ENCODE data around the gene PCSK6.

The PCSK6 gene

GRCh38 chr15:101435761-101436160 is 53.7 kb downstream of the PCSK6 start:
- in situ Hi-C loops (cut with HindIII; ENCODE audit: low pct_ligation_motif_present, low sequenced_read_pairs): no loop called here
- no peak for TF ChIP-seq CTCF (IDR thresholded peaks at IDR 0.05; ENCODE audit: low read depth, low read length, missing control alignments)
- Histone ChIP-seq H3K27ac (no peak overlapping the region), H3K36me3 (replicated peaks) (no peaks in the 10 kb centered on the region), H3K4me3 (ENCODE audit: low read depth, low read length) (no peak overlapping the region), H3K27me3 (replicated peaks) (no peaks in the 10 kb centered on the region)
- no peak for DNase-seq

- in situ Hi-C loops (cut with HindIII; ENCODE audit: low pct_ligation_motif_present, low sequenced_read_pairs): no loop called here
- TF ChIP-seq CTCF (IDR thresholded peaks at IDR 0.05; ENCODE audit: low read depth, low read length, missing control alignments): no peak
- DNase-seq: no peak
- H3K36me3 ChIP-seq (replicated peaks): no peaks in the 10 kb centered on the region
- H3K27me3 ChIP-seq (replicated peaks): no peaks in the 10 kb centered on the region
- no peak overlapping the region for H3K4me3 ChIP-seq (ENCODE audit: low read depth, low read length)
- H3K27ac ChIP-seq: no peak overlapping the region
These were observed 55.2 kb downstream of the PCSK6 start for GRCh38 chr15:101434032-101434920.

- TF ChIP-seq CTCF (IDR thresholded peaks at IDR 0.05; ENCODE audit: low read depth, low read length, missing control alignments): no peak
- no peak for DNase-seq
- in situ Hi-C loops (cut with HindIII; ENCODE audit: low pct_ligation_motif_present, low sequenced_read_pairs): no loop called here
- no peaks in the 10 kb centered on the region for H3K36me3 ChIP-seq (replicated peaks)
- peaks cover 4% of the 10 kb centered on the region for H3K27me3 ChIP-seq (replicated peaks)
- H3K4me3 ChIP-seq (ENCODE audit: low read depth, low read length): no peak overlapping the region
- no peak overlapping the region for H3K27ac ChIP-seq
These were observed 56.1 kb downstream of the PCSK6 start for GRCh38 chr15:101433396-101433795.

GRCh38 chr15:101432982-101433381 is 56.5 kb downstream of the PCSK6 start:
- DNase-seq: no peak
- H3K27me3 ChIP-seq (replicated peaks): peaks cover 4% of the 10 kb centered on the region
- no peaks in the 10 kb centered on the region for H3K36me3 ChIP-seq (replicated peaks)
- in situ Hi-C loops (cut with HindIII; ENCODE audit: low pct_ligation_motif_present, low sequenced_read_pairs): no loop called here
- no peak for TF ChIP-seq CTCF (IDR thresholded peaks at IDR 0.05; ENCODE audit: low read depth, low read length, missing control alignments)
- H3K27ac ChIP-seq: no peak overlapping the region
- H3K4me3 ChIP-seq (ENCODE audit: low read depth, low read length): no peak overlapping the region

GRCh38 chr15:101431748-101432147 is 57.8 kb downstream of the PCSK6 start:
- Histone ChIP-seq H3K27me3 (replicated peaks) (peaks cover 4% of the 10 kb centered on the region), H3K36me3 (replicated peaks) (no peaks in the 10 kb centered on the region), H3K4me3 (ENCODE audit: low read depth, low read length) (no peak overlapping the region), H3K27ac (no peak overlapping the region)
- TF ChIP-seq CTCF (IDR thresholded peaks at IDR 0.05; ENCODE audit: low read depth, low read length, missing control alignments): no peak
- in situ Hi-C loops (cut with HindIII; ENCODE audit: low pct_ligation_motif_present, low sequenced_read_pairs): no loop called here
- DNase-seq: no peak

Data from brain microvascular endothelial cell (primary cell).